ENCODE measurements around the gene TK1.
A peak's percentile ranks its signal among the peaks of the same experiment; 100 is the strongest.
"Not testable (repeated sequence)": the region's sequence is repeated elsewhere in the genome, so short reads cannot be mapped to it uniquely, and the experiment has no call there.

TK1 gene

DNA sequence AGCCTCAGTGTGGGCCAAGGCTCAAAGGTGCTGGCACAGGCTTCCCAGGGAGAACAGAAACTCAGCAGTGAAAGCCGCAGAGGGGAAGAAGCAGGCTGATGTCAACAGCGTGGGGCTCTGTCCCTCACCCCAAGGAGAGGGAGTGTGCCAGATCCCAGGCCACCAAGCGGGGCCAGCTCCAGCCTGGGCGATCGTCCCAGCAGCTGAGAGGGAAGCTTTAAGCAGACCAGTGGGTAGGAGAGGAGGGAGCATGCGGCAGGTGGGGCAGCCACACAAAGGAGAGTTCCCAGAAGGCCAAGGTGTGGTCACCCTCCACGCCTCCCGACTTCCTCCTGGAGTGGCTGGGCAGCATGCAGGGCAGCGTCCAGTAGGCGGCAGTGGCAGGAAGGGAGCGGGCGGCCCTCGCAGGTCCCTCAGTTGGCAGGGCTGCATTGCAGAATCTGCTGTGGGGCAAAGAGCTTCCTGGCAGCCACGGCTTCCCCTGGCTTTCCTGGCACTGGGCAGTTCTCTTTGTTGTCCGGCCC lies 12.4 kb downstream of the TK1 start:
- DNase-seq (ENCODE audit: low read depth): no peak
- H3K4me3 ChIP-seq (ENCODE audit: control insufficient read depth, low read depth, low read length): no peak overlapping the region
- TF ChIP-seq, protein P1, sequence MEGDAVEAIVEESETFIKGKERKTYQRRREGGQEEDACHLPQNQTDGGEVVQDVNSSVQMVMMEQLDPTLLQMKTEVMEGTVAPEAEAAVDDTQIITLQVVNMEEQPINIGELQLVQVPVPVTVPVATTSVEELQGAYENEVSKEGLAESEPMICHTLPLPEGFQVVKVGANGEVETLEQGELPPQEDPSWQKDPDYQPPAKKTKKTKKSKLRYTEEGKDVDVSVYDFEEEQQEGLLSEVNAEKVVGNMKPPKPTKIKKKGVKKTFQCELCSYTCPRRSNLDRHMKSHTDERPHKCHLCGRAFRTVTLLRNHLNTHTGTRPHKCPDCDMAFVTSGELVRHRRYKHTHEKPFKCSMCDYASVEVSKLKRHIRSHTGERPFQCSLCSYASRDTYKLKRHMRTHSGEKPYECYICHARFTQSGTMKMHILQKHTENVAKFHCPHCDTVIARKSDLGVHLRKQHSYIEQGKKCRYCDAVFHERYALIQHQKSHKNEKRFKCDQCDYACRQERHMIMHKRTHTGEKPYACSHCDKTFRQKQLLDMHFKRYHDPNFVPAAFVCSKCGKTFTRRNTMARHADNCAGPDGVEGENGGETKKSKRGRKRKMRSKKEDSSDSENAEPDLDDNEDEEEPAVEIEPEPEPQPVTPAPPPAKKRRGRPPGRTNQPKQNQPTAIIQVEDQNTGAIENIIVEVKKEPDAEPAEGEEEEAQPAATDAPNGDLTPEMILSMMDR (IDR thresholded peaks at IDR 0.05; ENCODE audit: control insufficient read depth, insufficient read depth, low read depth, low read length, missing control alignments): no peak

DNA sequence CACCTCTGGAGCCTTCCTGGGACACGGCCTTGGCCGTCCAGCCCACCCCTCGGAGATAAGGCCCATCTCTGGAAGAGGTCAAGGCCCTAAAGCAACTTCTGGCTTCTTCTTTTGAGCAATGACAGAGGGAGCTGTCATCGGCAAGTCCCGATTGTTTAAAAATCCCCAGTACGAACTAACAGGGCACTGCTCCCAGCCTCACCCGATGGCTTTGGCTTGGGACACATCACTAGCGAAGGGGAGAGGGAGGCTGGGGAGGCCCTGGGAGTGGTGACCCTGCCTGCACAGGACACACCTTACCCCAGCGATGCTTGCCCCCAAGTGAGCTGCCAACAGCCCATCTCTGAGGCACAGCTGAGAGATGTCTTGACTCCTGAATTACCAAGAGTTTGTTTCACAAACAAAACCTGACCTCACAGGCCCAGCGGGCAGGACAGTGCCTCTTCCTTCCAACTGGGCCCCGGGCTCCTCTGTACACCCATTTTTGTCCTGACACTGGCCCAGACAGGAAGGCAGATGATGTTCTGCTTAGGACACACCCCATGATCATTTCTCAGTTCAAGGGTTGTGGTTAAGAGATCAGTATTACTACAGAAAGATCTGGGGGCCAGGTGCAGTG lies 13.6 kb downstream of the TK1 start:
- DNase-seq (ENCODE audit: low read depth): no peak
- no peak overlapping the region for H3K4me3 ChIP-seq (ENCODE audit: control insufficient read depth, low read depth, low read length)
- TF ChIP-seq, protein P1 (IDR thresholded peaks at IDR 0.05; ENCODE audit: control insufficient read depth, insufficient read depth, low read depth, low read length, missing control alignments): no peak

DNA sequence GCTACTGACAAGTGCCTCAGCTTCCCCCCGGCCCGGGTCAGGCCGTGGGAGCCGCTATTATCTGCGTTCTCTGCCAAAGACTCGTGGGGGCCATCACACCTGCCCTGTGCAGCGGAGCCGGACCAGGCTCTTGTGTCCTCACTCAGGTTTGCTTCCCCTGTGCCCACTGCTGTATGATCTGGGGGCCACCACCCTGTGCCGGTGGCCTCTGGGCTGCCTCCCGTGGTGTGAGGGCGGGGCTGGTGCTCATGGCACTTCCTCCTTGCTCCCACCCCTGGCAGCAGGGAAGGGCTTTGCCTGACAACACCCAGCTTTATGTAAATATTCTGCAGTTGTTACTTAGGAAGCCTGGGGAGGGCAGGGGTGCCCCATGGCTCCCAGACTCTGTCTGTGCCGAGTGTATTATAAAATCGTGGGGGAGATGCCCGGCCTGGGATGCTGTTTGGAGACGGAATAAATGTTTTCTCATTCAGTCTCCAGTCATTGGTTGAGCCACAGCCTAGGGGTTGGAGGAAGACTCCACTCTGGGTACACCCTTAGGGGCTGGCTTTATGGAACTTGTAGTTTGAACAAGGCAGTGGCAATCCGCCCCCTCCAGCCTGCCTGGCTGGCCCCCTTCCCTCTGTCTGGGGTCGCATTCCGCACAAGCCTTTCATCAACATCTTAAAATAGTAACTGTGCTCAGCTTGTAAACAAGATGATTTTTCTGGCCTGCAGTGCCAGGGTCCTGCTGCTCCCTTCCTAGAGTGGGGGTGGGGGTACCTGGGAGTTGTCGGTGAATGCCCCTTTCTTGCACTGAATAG lies 14.4 kb downstream of the TK1 start:
- no peak for DNase-seq (ENCODE audit: low read depth)
- H3K4me3 ChIP-seq (ENCODE audit: control insufficient read depth, low read depth, low read length): no peak overlapping the region
- TF ChIP-seq, protein P1 (IDR thresholded peaks at IDR 0.05; ENCODE audit: control insufficient read depth, insufficient read depth, low read depth, low read length, missing control alignments): no peak

DNA sequence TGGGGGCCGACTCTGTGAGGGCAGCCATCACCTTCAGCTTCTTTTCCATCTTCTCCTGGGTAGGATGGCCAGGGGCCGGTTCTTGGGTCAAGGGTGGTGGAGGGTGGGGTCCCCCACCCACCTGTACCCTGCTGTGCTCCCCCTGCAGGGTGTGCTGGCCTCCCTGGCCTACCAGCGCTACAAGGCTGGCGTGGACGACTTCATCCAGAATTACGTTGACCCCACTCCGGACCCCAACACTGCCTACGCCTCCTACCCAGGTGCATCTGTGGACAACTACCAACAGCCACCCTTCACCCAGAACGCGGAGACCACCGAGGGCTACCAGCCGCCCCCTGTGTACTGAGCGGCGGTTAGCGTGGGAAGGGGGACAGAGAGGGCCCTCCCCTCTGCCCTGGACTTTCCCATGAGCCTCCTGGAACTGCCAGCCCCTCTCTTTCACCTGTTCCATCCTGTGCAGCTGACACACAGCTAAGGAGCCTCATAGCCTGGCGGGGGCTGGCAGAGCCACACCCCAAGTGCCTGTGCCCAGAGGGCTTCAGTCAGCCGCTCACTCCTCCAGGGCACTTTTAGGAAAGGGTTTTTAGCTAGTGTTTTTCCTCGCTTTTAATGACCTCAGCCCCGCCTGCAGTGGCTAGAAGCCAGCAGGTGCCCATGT lies 15.1 kb downstream of the TK1 start:
- not testable (repeated sequence) for H3K4me3 ChIP-seq (ENCODE audit: control insufficient read depth, low read depth, low read length); DNase-seq (ENCODE audit: low read depth)

DNA sequence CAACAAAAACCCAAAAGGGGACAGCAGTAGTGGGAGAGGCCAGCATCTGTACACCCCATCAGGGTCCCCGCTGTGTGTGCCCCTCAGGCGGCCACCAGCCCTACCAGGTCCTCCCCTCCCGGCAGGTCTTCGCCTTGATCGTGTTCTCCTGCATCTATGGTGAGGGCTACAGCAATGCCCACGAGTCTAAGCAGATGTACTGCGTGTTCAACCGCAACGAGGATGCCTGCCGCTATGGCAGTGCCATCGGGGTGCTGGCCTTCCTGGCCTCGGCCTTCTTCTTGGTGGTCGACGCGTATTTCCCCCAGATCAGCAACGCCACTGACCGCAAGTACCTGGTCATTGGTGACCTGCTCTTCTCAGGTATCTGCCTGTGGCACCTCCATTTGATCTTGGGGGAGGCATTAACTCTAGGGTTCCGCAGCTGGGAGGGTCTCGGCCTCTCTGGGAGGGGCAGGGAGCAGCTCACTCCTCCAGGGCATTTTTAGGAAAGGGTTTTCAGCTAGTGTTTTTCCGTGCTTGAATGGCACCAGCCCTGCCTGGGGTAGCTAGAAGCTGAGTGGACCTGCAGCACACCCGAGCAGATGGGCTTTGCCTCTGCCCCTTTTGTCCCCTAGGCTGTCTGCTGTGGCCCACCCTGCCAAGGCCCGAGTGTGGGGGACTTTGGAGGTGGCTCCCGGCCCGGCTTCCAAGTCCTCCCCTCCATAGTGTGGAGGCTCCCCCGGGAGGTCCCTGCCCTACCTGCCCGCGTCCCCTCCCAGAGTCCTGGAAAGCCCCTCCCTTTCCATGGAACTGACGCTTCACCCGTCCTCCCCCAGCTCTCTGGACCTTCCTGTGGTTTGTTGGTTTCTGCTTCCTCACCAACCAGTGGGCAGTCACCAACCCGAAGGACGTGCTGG lies 15.9 kb downstream of the TK1 start:
- DNase-seq (ENCODE audit: low read depth): no peak
- TF ChIP-seq, protein P1 (IDR thresholded peaks at IDR 0.05; ENCODE audit: control insufficient read depth, insufficient read depth, low read depth, low read length, missing control alignments): no peak
- H3K4me3 ChIP-seq (ENCODE audit: control insufficient read depth, low read depth, low read length): no peak overlapping the region

DNA sequence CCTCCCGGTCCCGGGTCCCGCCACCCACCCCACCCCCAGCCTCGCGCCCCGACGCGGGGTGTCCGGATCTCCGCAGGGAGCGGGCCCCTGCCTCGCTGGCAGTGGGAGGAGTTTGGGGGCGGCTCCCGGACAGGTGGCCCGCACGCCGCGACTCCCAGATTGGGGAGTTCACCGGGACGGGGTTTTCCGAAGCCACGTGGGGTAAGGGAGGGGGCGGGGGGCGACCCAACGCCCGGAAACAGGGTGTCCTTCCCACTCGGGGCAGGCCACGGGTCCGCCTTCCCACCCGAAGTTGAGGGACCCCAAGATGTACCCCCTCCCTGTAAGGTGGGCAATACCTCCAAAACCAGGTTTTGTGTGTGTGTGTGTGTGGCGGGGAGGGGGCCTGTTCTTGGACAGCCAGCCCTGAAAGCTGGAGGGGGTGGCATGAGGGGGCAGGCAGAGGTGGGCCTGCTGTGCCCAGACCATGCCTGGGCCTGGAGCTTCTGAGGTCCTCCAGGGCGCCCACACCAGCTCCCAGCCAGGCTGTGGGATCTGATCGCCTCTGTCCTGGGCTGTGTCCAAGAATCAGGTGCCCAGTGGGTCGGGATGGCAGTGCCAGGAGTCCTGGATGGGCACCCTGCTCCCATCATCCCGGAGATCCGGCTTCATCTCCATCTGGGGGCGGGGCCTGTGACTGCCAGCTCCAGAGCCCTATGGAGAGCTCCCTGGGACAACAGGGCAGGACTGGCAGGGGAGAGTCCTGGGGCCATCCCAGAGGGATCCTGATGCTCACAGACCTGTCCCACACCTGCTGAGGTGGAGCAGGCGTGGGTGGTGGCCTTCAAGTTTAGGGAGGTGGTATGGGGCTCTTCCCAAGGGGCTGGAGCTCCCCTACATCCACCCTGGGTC lies 17.7 kb downstream of the TK1 start:
- peak overlapping the region; percentile 69 for H3K4me3 ChIP-seq (ENCODE audit: control insufficient read depth, low read depth, low read length)
- TF ChIP-seq, protein P1 (IDR thresholded peaks at IDR 0.05; ENCODE audit: control insufficient read depth, insufficient read depth, low read depth, low read length, missing control alignments): no peak
- no peak for DNase-seq (ENCODE audit: low read depth)
